ENCODE data around the gene EPB41. TPM values are rescaled to one million over a fixed set of nuclear protein-coding genes. Genes with fewer than 3 reads are reported as not detected.

Gene EPB41
- total RNA-seq, 1 donor from 2014 or later, result 15.5 TPM

DNA sequence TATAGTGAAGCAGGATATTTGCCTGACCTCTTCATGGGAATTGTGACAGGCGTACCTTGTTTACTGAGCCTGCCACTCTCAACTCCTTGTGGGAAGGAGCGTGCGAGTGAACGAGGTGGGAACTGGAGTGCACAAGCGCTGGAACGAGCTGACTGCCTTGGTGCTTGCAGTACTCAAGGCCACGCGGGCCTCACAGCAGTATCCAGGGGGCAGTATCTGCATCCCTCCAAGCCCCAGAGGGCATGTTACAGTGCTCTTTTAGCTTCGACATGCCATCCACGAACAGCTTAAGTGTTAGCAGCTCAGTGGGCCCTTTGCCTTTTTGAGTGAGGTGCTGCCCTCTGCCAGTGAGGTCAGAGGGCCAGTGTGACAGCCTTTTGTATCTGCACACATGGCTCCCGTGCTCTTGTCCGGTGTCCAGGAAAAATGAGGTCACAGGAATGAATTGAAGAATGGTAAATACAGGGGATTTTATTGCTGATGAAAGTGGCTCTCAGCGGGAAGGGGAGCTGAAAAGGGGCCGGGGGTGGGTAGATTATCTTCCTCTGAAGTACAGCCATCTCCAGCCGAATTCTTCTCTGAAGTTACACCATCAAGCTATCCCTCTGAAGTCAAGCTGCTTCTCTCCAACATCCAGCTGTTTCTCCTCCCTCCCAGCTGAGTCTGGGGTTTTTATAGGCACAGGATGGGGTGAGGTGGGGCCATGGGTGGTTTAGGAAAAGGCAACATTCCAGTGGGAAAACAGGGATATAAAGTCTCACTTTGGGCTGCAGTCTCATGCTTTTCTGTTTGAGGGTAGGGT lies 69.3 kb downstream of the EPB41 start:
- no peak for DNase-seq (ENCODE audit: low read depth)
- H3K4me3 ChIP-seq (ENCODE audit: low read depth, low read length), result no peak overlapping the region
- TF ChIP-seq, protein P1, sequence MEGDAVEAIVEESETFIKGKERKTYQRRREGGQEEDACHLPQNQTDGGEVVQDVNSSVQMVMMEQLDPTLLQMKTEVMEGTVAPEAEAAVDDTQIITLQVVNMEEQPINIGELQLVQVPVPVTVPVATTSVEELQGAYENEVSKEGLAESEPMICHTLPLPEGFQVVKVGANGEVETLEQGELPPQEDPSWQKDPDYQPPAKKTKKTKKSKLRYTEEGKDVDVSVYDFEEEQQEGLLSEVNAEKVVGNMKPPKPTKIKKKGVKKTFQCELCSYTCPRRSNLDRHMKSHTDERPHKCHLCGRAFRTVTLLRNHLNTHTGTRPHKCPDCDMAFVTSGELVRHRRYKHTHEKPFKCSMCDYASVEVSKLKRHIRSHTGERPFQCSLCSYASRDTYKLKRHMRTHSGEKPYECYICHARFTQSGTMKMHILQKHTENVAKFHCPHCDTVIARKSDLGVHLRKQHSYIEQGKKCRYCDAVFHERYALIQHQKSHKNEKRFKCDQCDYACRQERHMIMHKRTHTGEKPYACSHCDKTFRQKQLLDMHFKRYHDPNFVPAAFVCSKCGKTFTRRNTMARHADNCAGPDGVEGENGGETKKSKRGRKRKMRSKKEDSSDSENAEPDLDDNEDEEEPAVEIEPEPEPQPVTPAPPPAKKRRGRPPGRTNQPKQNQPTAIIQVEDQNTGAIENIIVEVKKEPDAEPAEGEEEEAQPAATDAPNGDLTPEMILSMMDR (conservative IDR thresholded peaks at IDR 0.05; ENCODE audit: low read depth, low read length), result no peak

DNA sequence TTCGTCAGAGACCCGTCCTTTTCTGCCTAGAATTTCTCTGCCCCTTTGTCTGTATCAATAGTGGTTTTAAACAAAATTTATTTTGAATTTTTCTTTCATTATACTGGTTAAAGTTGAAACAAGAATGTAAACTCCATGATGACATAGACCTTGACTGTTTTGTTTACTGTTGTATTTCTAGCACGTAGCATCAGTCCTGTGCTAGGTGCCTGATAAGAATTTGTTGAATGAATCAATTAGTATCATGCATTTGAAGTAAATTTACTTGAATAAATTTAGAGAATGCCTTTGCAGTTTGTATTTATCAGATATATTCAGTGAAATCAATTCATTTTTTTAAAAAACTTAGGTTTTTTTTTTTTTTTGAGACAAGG lies 69.9 kb downstream of the EPB41 start:
- TF ChIP-seq, protein P1 (conservative IDR thresholded peaks at IDR 0.05; ENCODE audit: low read depth, low read length), result no peak
- H3K4me3 ChIP-seq (ENCODE audit: low read depth, low read length), result no peak overlapping the region
- no peak for DNase-seq (ENCODE audit: low read depth)

DNA sequence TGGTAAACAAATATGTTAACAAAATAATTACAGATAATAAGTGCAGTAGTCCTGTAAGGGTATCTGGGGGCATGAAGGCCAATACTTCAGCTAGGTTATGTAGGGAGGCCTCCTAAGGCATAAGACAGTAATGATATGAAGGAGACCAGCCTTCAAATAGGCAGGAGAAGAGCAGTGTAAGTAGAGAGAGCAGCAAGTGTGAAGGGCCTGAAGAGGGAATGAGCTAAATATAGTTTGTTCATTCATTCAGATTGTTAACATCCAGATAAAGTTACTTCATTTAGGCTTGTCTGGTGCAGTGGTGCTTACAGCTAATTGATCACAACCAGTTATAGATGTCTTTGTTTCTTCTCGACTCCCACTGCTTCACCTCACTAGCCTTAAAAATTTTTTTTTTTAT lies 71.1 kb downstream of the EPB41 start:
- DNase-seq (ENCODE audit: low read depth), result no peak
- H3K4me3 ChIP-seq (ENCODE audit: low read depth, low read length), result no peak overlapping the region
- TF ChIP-seq, protein P1 (conservative IDR thresholded peaks at IDR 0.05; ENCODE audit: low read depth, low read length), result no peak

DNA sequence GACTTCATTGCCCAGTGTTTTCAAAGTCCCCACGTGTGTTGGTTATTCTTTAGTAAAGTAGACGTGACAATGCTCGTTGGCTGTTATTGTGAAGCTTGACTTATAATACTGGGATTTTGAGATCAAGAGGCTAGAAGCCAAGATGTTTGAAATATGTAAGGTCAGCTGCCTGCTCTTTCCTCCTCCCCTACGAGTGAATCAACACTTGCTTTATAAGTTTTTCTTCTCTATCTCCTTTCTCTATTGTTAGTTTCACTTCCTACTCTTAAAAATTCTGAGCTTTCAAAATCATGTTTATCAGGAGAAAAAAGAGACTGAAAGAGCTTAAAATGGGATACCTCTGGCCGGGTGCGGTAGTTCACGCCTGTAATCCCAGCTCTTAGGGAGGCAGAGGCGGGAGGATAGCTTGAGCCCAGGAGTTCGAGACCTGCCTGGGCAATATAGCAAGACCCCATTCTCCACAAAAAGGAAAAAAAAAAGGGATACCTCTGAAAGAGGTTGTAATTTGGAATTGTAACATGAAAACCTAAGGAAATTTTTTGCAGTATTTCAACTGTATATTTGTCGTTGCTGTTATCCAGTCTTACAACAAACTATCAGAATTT lies 72.0 kb downstream of the EPB41 start:
- H3K4me3 ChIP-seq (ENCODE audit: low read depth, low read length), result no peak overlapping the region
- TF ChIP-seq, protein P1 (conservative IDR thresholded peaks at IDR 0.05; ENCODE audit: low read depth, low read length), result no peak
- DNase-seq (ENCODE audit: low read depth), result no peak

DNA sequence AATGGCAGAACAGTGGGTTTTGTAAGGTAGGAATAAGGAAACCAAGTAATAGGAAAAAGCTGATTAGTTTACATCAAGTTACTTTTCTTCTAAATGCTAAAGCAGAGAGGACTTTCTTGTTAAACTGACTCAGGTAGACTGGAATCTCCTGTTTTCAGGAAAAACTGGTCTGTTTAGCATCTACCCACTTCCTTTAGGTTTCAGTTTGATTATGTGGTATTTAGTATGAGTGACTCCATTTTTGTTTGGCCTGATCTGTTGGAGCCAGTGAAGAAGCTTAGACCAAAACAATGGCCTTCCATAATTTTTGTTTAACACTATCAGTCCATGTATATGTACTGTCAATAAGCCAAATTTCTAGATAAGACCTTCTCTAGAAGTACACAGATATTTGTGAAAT lies 88.4 kb downstream of the EPB41 start:
- DNase-seq (ENCODE audit: low read depth), result no peak
- TF ChIP-seq, protein P1 (conservative IDR thresholded peaks at IDR 0.05; ENCODE audit: low read depth, low read length), result no peak
- H3K4me3 ChIP-seq (ENCODE audit: low read depth, low read length), result no peak overlapping the region

DNA sequence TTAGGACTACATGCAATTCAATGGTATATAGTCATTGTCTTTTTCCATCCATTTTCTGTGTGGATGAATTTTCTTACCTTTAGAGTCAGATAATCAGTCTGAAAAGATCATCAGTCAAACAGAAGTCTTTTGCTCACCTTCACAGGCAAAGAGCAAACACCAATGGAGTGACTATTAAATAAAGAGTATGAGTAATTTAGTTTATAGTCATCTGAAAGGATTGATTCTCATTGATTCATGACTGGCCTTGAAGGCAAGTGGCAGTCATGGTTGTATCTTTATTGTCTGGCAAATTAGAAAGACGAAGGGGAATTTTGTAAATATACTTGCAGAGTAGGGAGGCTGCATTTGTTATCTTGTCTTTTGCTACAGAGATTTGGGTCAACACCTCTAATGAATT lies 89.9 kb downstream of the EPB41 start:
- TF ChIP-seq, protein P1 (conservative IDR thresholded peaks at IDR 0.05; ENCODE audit: low read depth, low read length), result no peak
- no peak for DNase-seq (ENCODE audit: low read depth)
- no peak overlapping the region for H3K4me3 ChIP-seq (ENCODE audit: low read depth, low read length)

DNA sequence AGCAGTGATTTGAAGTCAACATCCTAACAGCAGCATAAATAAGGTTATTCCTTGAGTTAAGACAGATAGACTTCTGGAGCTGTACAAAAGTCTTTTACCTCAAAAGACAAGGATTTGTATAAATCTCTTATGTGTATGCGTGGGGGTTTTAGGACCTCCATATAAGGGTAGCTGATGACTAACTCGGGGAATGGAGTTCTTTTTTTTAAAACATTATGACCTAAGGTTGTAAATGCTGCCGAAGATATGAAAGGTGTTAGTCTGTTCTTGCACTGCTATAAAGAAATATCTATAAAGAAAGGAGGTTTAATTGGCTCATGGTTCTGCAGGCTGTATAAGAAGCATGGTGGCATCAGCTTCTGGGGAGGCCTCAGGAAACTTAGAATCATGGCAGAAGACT lies 90.4 kb downstream of the EPB41 start:
- TF ChIP-seq, protein P1 (conservative IDR thresholded peaks at IDR 0.05; ENCODE audit: low read depth, low read length), result no peak

More for the DNA sequence above, 90.4 kb downstream of the EPB41 start:
- DNase-seq (ENCODE audit: low read depth), result no peak
- H3K4me3 ChIP-seq (ENCODE audit: low read depth, low read length), result no peak overlapping the region
